ENCODE results near the gene APOBEC2. TPM values are rescaled to one million over a fixed set of nuclear protein-coding genes. Genes with fewer than 3 reads are reported as not detected.

The APOBEC2 gene
- total RNA-seq, 4 donors from 2014 or later: not detected

DNA sequence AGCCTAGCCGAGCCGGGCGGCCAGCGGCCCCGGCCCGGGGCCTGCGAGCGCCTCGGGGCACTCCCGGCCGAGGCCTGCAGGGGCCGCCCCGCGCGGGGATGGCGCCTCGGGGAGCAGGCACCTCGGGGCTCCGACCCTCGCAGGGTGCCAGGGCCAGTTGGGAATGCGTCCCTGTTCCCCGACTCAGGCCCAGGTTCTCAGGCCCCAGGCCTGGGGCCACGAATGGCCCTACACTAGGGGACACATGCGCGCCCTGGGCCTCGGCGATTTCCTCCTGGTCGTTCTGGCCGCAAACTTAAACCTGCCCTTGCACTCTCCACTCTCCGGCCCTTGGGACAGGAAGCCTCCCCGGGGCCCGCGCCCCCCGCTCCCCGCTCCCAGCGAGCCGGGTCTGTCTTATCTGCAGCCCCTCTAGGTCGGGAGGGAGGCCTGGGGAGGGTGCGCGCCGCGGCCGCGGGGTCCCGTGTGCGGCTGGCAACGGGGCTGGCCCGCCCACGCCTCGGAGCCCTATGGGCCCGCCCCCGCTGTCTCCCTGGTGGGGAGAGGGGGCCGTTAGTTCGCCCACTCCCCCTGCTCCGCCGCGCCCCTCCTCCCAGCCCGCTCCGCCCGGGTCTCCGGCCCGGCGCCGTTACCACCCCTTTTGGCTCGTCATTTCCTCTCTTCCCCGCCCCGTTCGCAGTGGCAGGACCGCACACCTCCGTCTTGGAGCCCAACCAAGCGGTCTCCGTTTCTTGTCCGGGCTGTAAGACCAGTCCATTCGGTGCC, 20.4 kb downstream of the APOBEC2 start:
- peak overlapping the region; percentile 73 for H3K4me3 ChIP-seq
- peak; percentile 92 to 93 for DNase-seq (ENCODE audit: low spot score in 2 of 2)
- H3K4me1 ChIP-seq: peaks cover 50% of the 10 kb centered on the region
- WGBS: 0% methylated on average over 34 of the region's 74 CpGs
- H3K27me3 ChIP-seq: no peaks in the 10 kb centered on the region
- TF ChIP-seq EP300 (IDR thresholded peaks at IDR 0.05) (no peak), POLR2AphosphoS5 (IDR thresholded peaks at IDR 0.05) (no peak), POLR2A (IDR thresholded peaks at IDR 0.05) (peak; percentile 59 to 93)
- TF ChIP-seq, protein P1, sequence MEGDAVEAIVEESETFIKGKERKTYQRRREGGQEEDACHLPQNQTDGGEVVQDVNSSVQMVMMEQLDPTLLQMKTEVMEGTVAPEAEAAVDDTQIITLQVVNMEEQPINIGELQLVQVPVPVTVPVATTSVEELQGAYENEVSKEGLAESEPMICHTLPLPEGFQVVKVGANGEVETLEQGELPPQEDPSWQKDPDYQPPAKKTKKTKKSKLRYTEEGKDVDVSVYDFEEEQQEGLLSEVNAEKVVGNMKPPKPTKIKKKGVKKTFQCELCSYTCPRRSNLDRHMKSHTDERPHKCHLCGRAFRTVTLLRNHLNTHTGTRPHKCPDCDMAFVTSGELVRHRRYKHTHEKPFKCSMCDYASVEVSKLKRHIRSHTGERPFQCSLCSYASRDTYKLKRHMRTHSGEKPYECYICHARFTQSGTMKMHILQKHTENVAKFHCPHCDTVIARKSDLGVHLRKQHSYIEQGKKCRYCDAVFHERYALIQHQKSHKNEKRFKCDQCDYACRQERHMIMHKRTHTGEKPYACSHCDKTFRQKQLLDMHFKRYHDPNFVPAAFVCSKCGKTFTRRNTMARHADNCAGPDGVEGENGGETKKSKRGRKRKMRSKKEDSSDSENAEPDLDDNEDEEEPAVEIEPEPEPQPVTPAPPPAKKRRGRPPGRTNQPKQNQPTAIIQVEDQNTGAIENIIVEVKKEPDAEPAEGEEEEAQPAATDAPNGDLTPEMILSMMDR (IDR thresholded peaks at IDR 0.05): peak; percentile 27 to 44
- peaks cover 12% of the 10 kb centered on the region for H3K36me3 ChIP-seq
- no peaks in the 10 kb centered on the region for H3K9me3 ChIP-seq
- peak overlapping the region; percentile 100 for H3K27ac ChIP-seq

DNA sequence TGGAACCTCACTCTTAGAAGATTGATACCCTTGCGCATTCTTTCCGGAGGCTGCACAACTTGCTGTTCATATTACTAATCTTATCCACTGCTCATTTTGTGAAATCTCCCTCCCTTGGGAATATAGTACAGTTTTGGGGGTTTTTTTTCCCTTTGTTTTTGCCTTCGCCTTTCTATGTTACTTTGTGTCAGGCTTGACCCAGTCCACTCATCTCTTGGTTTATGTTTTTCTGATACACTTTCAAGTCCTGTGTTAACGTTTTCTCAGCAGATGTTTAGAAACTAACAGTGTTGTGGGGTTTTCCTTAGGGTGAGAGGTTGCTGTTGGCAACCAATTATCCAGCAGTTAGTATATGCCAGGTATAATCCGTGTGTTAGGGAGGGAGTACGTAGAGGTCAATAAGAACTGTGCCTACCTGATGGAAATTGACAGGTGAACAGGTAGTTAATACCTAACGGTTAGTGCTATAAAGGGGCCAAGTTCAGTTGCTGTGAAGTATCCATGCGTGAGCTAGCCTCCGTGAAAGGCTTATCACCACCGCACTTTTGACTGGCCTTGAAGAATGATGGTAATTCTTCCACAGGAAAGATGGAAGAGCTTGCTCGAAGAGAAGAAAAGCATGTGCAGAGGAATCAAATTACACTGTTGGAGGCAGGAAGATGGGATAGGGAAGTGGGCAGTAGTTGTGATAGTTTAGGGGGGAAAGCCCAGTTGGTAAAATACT, 21.1 kb downstream of the APOBEC2 start:
- Histone ChIP-seq H3K36me3 (peaks cover 8% of the 10 kb centered on the region), H3K9me3 (no peaks in the 10 kb centered on the region), H3K27ac (peak overlapping the region; percentile 100), H3K4me3 (peak overlapping the region; percentile 73), H3K27me3 (no peaks in the 10 kb centered on the region), H3K4me1 (peaks cover 50% of the 10 kb centered on the region)
- DNase-seq (ENCODE audit: low spot score in 2 of 2): no peak
- WGBS: under 1% methylated on average over 11 of the region's 11 CpGs
- TF ChIP-seq, protein P1 (IDR thresholded peaks at IDR 0.05): no peak
- TF ChIP-seq POLR2A (IDR thresholded peaks at IDR 0.05) (no peak), POLR2AphosphoS5 (IDR thresholded peaks at IDR 0.05) (no peak), EP300 (IDR thresholded peaks at IDR 0.05) (no peak)

- H3K27me3 ChIP-seq: no peaks in the 10 kb centered on the region
- peak overlapping the region; percentile 73 for H3K4me3 ChIP-seq
- H3K27ac ChIP-seq: peak overlapping the region; percentile 100
- no peak for DNase-seq (ENCODE audit: low spot score in 2 of 2)
- WGBS: 34% methylated on average over 11 of the region's 11 CpGs
- peaks cover 7% of the 10 kb centered on the region for H3K36me3 ChIP-seq
- peaks cover 50% of the 10 kb centered on the region for H3K4me1 ChIP-seq
- TF ChIP-seq EP300 (IDR thresholded peaks at IDR 0.05) (no peak), POLR2AphosphoS5 (IDR thresholded peaks at IDR 0.05) (no peak), POLR2A (IDR thresholded peaks at IDR 0.05) (no peak)
- TF ChIP-seq, protein P1 (IDR thresholded peaks at IDR 0.05): no peak
- H3K9me3 ChIP-seq: no peaks in the 10 kb centered on the region
Measured at GRCh38 chr6:41074692-41075436, 21.9 kb downstream of the APOBEC2 start.

- TF ChIP-seq EP300 (IDR thresholded peaks at IDR 0.05): no peak
- no peak for TF ChIP-seq POLR2A (IDR thresholded peaks at IDR 0.05)
- TF ChIP-seq, protein P1 (IDR thresholded peaks at IDR 0.05): no peak
- no peak for TF ChIP-seq POLR2AphosphoS5 (IDR thresholded peaks at IDR 0.05)
- H3K9me3 ChIP-seq: no peaks in the 10 kb centered on the region
- no peak overlapping the region for H3K27ac ChIP-seq
- H3K4me1 ChIP-seq: peaks cover 47% of the 10 kb centered on the region
- 75% methylated on average over 4 of the region's 4 CpGs for WGBS
- no peak overlapping the region for H3K4me3 ChIP-seq
- peaks cover 18% of the 10 kb centered on the region for H3K36me3 ChIP-seq
- no peak for DNase-seq (ENCODE audit: low spot score in 2 of 2)
- no peaks in the 10 kb centered on the region for H3K27me3 ChIP-seq
Measured at GRCh38 chr6:41075651-41076626, 22.9 kb downstream of the APOBEC2 start.

All from suprapubic skin (tissue), 4 donors.